CD4-positive, alpha-beta memory T cell (primary cell): ENCODE measurements around the gene NYNRIN. TPM values are rescaled to one million over a fixed set of nuclear protein-coding genes. Genes with fewer than 3 reads are reported as not detected.

Experiments used
- CTCF ChIA-PET: fragments of 350-600 bp; sonication (Branson Sonifier 250); formaldehyde crosslinking; loops from one replicate; lab custom pipeline; 2021; ENCODE audit warnings: inconsistent platforms; ENCODE audit not compliant: partially characterized antibody; lab: Charles Lee
- POLR2A ChIA-PET: fragments of 350-600 bp; sonication (Branson Sonifier 250); formaldehyde crosslinking; loops from one replicate; lab custom pipeline; 2021; ENCODE audit not compliant: partially characterized antibody; lab: Charles Lee
- DNase-seq, 5 donors: peaks; one replicate each; pipeline versions ENCODE4 v3.0.0 to v3.0.0-alpha.2; 2020 to 2022; ENCODE audit warnings: mixed read lengths in 1 of 5
- H3K27ac ChIP-seq: one replicate; pipeline ENCODE4 v1.7.0; 2013; ENCODE audit warnings: low read depth, low read length
- H3K27me3 ChIP-seq: 2 replicates; pipeline ENCODE4 v1.7.0; 2013; ENCODE audit warnings: mild to moderate bottlenecking, low read length, moderate library complexity; ENCODE audit not compliant: insufficient read depth
- H3K36me3 ChIP-seq: 2 replicates; pipeline ENCODE4 v1.7.0; 2013; ENCODE audit warnings: mild to moderate bottlenecking, low read length, moderate library complexity; ENCODE audit not compliant: insufficient read depth
- H3K4me1 ChIP-seq: 2 replicates; pipeline ENCODE4 v1.7.0; 2013; ENCODE audit warnings: mild to moderate bottlenecking, low read length, moderate library complexity; ENCODE audit not compliant: insufficient read depth
- H3K4me3 ChIP-seq, 2 donors: one replicate each; pipeline ENCODE4 v1.7.0; 2013; ENCODE audit warnings: low read length in 2 of 2, mild to moderate bottlenecking in 1 of 2
- H3K9me3 ChIP-seq, 2 donors: one replicate each; pipeline ENCODE4 v1.7.0; 2013; ENCODE audit warnings: low read length in 2 of 2, control low read depth in 1 of 2; ENCODE audit not compliant: control insufficient read depth in 1 of 2
- H3K27ac Mint-ChIP-seq, 7 donors: one replicate each; pipeline ENCODE4 v1.8.0; 2020 to 2021; ENCODE audit warnings: mixed read lengths in 7 of 7, mild to moderate bottlenecking in 6 of 7, inconsistent platforms in 3 of 7, moderate library complexity in 3 of 7
- H3K27me3 Mint-ChIP-seq, 2 donors: one replicate each; pipeline ENCODE4 v1.8.0; 2020 to 2021; ENCODE audit warnings: mixed read lengths in 2 of 2
- H3K36me3 Mint-ChIP-seq, 2 donors: one replicate each; pipeline ENCODE4 v1.8.0; 2020 to 2021; ENCODE audit warnings: mixed read lengths in 2 of 2, inconsistent platforms in 1 of 2, mild to moderate bottlenecking in 1 of 2
- H3K4me1 Mint-ChIP-seq, 4 donors: one replicate each; pipeline ENCODE4 v1.8.0; 2020 to 2021; ENCODE audit warnings: mixed read lengths in 4 of 4, mild to moderate bottlenecking in 1 of 4
- H3K4me3 Mint-ChIP-seq, 8 donors: one replicate each; pipeline ENCODE4 v1.8.0; 2020 to 2021; ENCODE audit warnings: mixed read lengths in 8 of 8, mild to moderate bottlenecking in 7 of 8, moderate library complexity in 6 of 8, inconsistent platforms in 3 of 8
- H3K9me3 Mint-ChIP-seq, 8 donors: one replicate each; pipeline ENCODE4 v1.8.0; 2020 to 2021; ENCODE audit warnings: mixed read lengths in 8 of 8, mild to moderate bottlenecking in 5 of 8, inconsistent platforms in 3 of 8, moderate library complexity in 1 of 8
- intact Hi-C: fragments of 100-400 bp; cut with micrococcal nuclease; formaldehyde crosslinking; loops from one replicate; pipeline ENCODE4 v1.15.1; 2023
- polyA plus RNA-seq, 2 donors: library from polyadenylated mRNA; unstranded; fragments of 300-500 nt; fragmentation: Illumina TruSeq; gene quantifications; one replicate each; pipeline ENCODE4 v1.2.3, GENCODE V29; 2021
- total RNA-seq, 2 experiments: library from RNA; stranded (reverse); gene quantifications; one replicate each; pipeline ENCODE4 v1.2.3, GENCODE V29; 2021

NYNRIN gene
- total and polyA plus RNA-seq, 4 experiments from 2014 or later = 0.02 to 0.32 TPM; not detected in 2

DNA sequence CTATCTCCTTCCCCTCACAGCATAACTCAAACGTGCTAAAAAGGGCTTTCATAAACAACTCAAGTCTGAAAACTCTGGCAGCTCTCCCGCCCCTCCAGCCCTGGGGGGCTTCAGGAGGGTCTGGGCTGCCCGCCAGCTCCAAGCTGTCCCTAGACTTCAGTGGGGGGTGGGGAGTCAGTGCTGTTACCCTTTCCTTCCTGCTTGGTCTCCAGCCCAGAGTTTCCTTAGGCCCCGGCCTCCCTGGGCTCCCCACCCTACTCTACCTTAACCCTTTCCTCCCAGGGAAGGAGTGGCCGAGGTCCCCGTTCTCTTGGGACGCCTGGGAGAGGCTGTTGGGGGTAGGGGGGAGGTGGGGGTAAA is 530 bp upstream of the NYNRIN start:
- Histone ChIP-seq H3K4me3 (no peak overlapping the region), H3K4me1 (peaks cover 9% of the 10 kb centered on the region), H3K9me3 (no peaks in the 10 kb centered on the region), H3K27me3 (no peaks in the 10 kb centered on the region), H3K36me3 (no peaks in the 10 kb centered on the region), H3K27ac (no peak overlapping the region)
- Mint-ChIP-seq H3K4me1 (peaks cover 4 to 13% (median 6%) of the 10 kb centered on the region in 4 donors), H3K36me3 (no peaks in the 10 kb centered on the region), H3K4me3 (no peak overlapping the region), H3K27me3 (peaks cover 4% of the 10 kb centered on the region in 2 donors), H3K27ac (no peak overlapping the region), H3K9me3 (no peaks in the 10 kb centered on the region)
- DNase-seq = no peak
- ChIA-PET POLR2A (interaction anchor here (0.7 to 1.4 kb wide), 2 partner anchors 32 to 44 kb away, joined by 3 to 5 read pairs; partner anchors contain the start of genes CBLN3 and KHNYN), CTCF (interaction anchor here (1.5 kb wide), 1 partner anchor 65 kb away, joined by 7 read pairs; no protein-coding TSS in a partner anchor)
- intact Hi-C loops = no loop called here

DNA sequence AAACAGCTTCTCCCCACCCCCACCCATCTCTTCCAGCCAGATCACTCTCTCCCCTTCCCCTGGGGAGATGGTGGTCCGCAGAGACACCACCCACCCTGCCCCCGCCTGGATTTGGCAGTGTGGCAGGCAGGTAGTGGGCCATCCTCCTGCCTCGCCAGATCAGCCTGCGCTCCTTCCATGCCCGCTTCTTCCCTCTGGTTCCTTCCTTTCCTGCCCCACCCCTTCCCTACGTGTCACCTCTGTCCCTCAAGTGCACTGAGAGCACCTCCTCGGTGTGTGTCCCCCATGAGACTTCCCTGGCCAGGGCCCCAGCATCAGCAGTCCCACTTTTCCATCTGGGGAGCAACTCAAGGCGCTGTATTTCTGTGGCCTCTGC is 632 bp downstream of the NYNRIN start:
- DNase-seq = no peak
- Histone ChIP-seq H3K4me3 (peak overlapping the region in 1 of 2 donors; percentile 24), H3K36me3 (no peaks in the 10 kb centered on the region), H3K27me3 (no peaks in the 10 kb centered on the region), H3K27ac (no peak overlapping the region), H3K9me3 (no peaks in the 10 kb centered on the region), H3K4me1 (peaks cover 9% of the 10 kb centered on the region)
- ChIA-PET CTCF (interaction anchor here (1.5 kb wide), 1 partner anchor 66 kb away, joined by 7 read pairs; no protein-coding TSS in a partner anchor), POLR2A (interaction anchor here (1.4 kb wide), 1 partner anchor 31 kb away, joined by 5 read pairs; the partner anchor contains the start of genes CBLN3 and KHNYN)
- intact Hi-C loops = no loop called here
- H3K4me3 Mint-ChIP-seq = peak overlapping the region; percentile 67 to 81 (median 71)
- peaks cover 4 to 5% of the 10 kb centered on the region in 2 donors for H3K27me3 Mint-ChIP-seq
- H3K36me3 Mint-ChIP-seq = no peaks in the 10 kb centered on the region
- H3K27ac Mint-ChIP-seq = no peak overlapping the region
- H3K9me3 Mint-ChIP-seq = no peaks in the 10 kb centered on the region
- H3K4me1 Mint-ChIP-seq = peaks cover 4 to 13% (median 6%) of the 10 kb centered on the region in 4 donors

DNA sequence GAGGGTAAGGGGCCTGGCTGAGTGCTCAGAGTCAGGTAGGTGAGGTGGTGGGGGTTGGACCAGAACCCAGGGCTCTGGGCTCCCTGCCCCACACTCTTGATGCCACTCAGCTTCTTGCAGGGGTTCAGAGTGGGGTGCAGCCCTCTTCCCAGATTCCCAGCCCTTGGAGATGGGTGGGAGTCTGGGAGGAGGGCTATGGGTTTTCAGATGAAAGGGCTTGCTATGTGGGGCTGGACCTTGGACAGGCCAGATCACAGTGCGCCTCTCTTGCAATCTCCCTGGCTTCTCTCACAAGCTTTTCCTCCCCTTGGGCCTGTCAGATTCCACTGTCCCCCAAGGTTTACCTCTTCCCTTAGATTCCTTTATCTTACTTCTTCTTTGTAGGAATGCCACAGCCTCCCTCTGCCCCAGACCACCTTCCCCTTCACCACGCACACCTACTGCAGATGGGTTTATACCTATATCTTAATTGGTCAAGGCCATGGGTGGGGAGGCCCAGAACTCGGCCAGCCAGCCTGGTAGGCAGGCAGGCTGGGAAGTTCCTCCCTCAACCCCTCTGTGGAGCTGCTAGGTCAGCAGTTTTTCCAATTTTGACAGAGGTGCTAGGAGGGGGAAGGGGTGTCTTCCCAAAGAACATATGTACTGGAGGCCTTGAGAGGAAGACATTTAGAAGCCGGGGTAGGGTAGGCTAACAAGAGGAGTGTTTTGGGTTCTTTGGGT is 1.4 kb downstream of the NYNRIN start:
- no peak for DNase-seq
- Histone ChIP-seq H3K4me1 (peaks cover 9% of the 10 kb centered on the region), H3K9me3 (no peaks in the 10 kb centered on the region), H3K27me3 (no peaks in the 10 kb centered on the region), H3K27ac (no peak overlapping the region), H3K4me3 (no peak overlapping the region), H3K36me3 (no peaks in the 10 kb centered on the region)
- Mint-ChIP-seq H3K4me1 (peaks cover 4 to 13% (median 6%) of the 10 kb centered on the region in 4 donors), H3K36me3 (peaks cover 0 to 4% of the 10 kb centered on the region in 2 donors), H3K27ac (peak overlapping the region in 2 of 7 donors; percentile 45 to 58), H3K4me3 (peak overlapping the region in 6 of 8 donors; percentile 43 to 75 (median 60)), H3K27me3 (peaks cover 6 to 7% of the 10 kb centered on the region in 2 donors), H3K9me3 (no peaks in the 10 kb centered on the region)
- ChIA-PET POLR2A (no interaction called here), CTCF (interaction anchor here (0.6 to 1.1 kb wide), 2 partner anchors 25 to 93 kb away, joined by 3 read pairs; no protein-coding TSS in a partner anchor)
- intact Hi-C loops = no loop called here

DNA sequence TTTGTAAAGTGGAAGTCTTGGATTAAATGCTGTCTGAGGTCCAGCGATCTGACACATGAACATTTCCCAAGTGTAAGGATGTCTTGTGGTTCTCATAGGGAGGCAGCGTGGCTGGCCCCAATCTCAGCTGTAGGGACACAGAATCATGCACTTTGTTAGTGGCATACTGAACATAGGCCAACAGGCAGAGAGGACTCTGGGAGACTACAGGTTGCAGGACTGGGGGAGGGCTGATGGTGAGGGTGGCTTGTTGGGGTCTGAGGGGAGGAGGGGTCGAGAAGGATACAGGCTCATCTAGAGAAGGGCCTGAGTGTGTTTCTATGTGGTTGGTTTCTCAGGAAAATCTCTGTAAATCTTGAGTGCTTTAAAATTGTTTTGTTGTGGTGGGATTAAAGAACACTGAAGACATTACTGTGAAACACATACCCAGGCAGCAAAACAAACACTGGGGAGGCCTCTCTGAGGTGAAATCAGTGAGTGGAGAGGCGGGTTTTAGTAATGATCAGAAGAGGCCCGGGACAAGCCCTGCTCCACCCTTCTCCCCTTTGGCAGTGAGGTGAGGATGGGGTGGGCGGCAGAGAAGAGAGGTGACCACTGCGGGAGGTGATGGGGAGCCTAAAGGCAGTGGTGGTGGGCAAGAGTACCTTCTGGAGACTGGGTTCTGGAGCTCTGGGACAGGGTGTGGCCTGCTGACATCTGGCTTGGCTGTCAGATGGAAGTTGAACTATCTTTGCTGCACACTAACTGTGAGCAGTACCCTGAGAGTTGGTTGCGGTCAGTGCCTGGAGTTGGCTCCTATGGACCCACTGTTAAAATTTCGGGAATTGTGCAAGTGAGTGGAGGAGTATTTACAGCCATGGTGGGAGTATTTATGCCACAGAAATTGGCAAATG is 3.3 kb downstream of the NYNRIN start:
- no peak overlapping the region for H3K27ac ChIP-seq
- Mint-ChIP-seq H3K36me3 (peaks cover 0 to 4% of the 10 kb centered on the region in 2 donors), H3K4me1 (peaks cover 4 to 13% (median 6%) of the 10 kb centered on the region in 4 donors), H3K27ac (no peak overlapping the region), H3K9me3 (no peaks in the 10 kb centered on the region), H3K4me3 (no peak overlapping the region), H3K27me3 (peaks cover 9 to 15% of the 10 kb centered on the region in 2 donors)
- peaks cover 9% of the 10 kb centered on the region for H3K4me1 ChIP-seq
- no peaks in the 10 kb centered on the region for H3K27me3 ChIP-seq
- intact Hi-C loops = no loop called here
- no peaks in the 10 kb centered on the region for H3K9me3 ChIP-seq
- CTCF ChIA-PET = no interaction called here
- DNase-seq = no peak
- no peak overlapping the region for H3K4me3 ChIP-seq
- no peaks in the 10 kb centered on the region for H3K36me3 ChIP-seq
- POLR2A ChIA-PET = no interaction called here

DNA sequence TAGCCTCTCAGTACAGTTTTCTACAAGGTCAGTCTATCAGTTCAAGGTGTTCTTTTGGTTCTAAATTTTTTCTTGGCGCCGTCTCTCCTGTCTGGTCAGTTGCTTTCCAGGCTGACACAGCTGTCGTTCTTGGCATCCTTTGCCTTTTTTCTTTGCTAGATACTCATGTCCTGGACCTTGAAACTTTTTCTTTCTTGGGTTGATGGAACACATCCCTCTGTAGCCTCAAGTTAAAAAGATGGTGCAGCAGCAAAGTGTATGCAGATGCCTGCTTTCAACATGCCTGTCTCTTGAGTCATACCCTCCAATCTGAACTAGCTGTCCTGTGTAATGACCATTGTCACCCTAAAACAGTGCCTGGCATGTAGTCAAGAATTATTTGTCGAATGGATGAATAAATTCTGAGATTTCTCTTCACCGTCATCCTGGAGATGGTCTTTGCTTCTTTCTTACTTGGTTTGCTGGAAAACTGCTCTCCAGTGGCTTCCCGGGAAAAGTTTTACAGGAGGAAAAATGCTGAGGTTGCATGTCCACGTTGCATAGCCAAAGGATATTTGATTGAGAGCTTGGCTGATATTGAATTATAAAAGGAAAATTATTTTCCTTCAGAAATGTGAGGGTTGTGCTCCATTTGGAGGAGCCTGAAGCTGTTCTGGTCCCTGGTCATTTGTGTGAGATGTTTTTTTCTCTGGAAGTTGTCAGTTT is 4.6 kb downstream of the NYNRIN start:
- CTCF ChIA-PET = no interaction called here
- H3K4me3 Mint-ChIP-seq = no peak overlapping the region
- no peaks in the 10 kb centered on the region for H3K36me3 ChIP-seq
- H3K9me3 Mint-ChIP-seq = no peaks in the 10 kb centered on the region
- POLR2A ChIA-PET = interaction anchor here (1.1 kb wide), 1 partner anchor 23 kb away, joined by 3 read pairs; no protein-coding TSS in a partner anchor
- no peak for DNase-seq
- peaks cover 9 to 15% of the 10 kb centered on the region in 2 donors for H3K27me3 Mint-ChIP-seq
- no peaks in the 10 kb centered on the region for H3K9me3 ChIP-seq
- H3K27me3 ChIP-seq = no peaks in the 10 kb centered on the region
- peaks cover 0 to 4% of the 10 kb centered on the region in 2 donors for H3K36me3 Mint-ChIP-seq
- intact Hi-C loops = no loop called here
- H3K4me3 ChIP-seq = no peak overlapping the region
- peaks cover 4 to 13% (median 6%) of the 10 kb centered on the region in 4 donors for H3K4me1 Mint-ChIP-seq
- H3K27ac ChIP-seq = no peak overlapping the region
- H3K27ac Mint-ChIP-seq = no peak overlapping the region
- peaks cover 9% of the 10 kb centered on the region for H3K4me1 ChIP-seq

DNA sequence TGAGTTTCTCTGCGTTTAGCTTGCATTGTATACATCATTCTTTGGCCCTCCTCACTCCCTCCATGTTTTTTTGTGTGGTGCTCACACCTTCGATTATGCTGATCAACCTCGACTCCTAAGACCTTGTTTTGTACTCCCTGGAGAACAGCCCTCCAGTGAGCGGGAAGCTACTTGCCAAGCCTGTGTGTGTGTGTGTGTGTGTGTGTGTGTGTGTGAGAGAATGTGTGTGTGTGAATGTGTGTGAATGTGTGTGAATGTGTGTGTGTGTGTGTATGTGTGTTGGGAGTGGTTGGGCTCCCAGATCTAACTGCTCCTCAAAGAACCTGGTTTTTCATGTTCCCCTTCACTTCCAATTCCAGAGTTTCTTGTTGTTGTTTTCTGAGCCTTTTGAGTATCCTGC is 6.0 kb downstream of the NYNRIN start:
- Histone ChIP-seq H3K9me3 (no peaks in the 10 kb centered on the region), H3K4me3 (no peak overlapping the region), H3K27me3 (no peaks in the 10 kb centered on the region), H3K27ac (no peak overlapping the region), H3K4me1 (peaks cover 1% of the 10 kb centered on the region), H3K36me3 (no peaks in the 10 kb centered on the region)
- intact Hi-C loops = no loop called here
- H3K27me3 Mint-ChIP-seq = peaks cover 8 to 15% of the 10 kb centered on the region in 2 donors
- peaks cover 0 to 6% (median under 1%) of the 10 kb centered on the region in 4 donors for H3K4me1 Mint-ChIP-seq
- CTCF ChIA-PET = no interaction called here
- H3K9me3 Mint-ChIP-seq = no peaks in the 10 kb centered on the region
- H3K27ac Mint-ChIP-seq = peak overlapping the region in 1 of 7 donors; percentile 52
- no peak overlapping the region for H3K4me3 Mint-ChIP-seq
- peaks cover 0 to 4% of the 10 kb centered on the region in 2 donors for H3K36me3 Mint-ChIP-seq
- DNase-seq = no peak
- POLR2A ChIA-PET = interaction anchor here (0.9 kb wide), 1 partner anchor 26 kb away, joined by 4 read pairs; no protein-coding TSS in a partner anchor
